ENCODE results near the gene PPP3CA.

The PPP3CA gene

GRCh38 chr4:101089168-101089567 is 258.2 kb downstream of the PPP3CA start:
- Histone ChIP-seq H3K9me3 (ENCODE audit: low read depth, low read length) (no peaks in the 10 kb centered on the region), H3K9ac (ENCODE audit: insufficient read length) (no peak overlapping the region), H3K36me3 (ENCODE audit: insufficient read depth, low read length) (no peaks in the 10 kb centered on the region; the same call in 1 of the 2 replicates), H3K4me3 (no peak overlapping the region), H3K27ac (no peak overlapping the region)
- TF ChIP-seq POLR2AphosphoS5 (IDR thresholded peaks at IDR 0.05; ENCODE audit: borderline replicate concordance, low read depth, low read length) = no peak
- TF ChIP-seq FOXP2 (optimal IDR thresholded peaks at IDR 0.05; ENCODE audit: control extremely low read depth, extremely low read length, insufficient read depth) = no peak
- no peak for TF ChIP-seq EZH2 (IDR thresholded peaks at IDR 0.05)
- DNase-seq (ENCODE audit: low read depth, low spot score) = no peak

GRCh38 chr4:101086801-101087586 is 260.3 kb downstream of the PPP3CA start:
- DNase-seq (ENCODE audit: low read depth, low spot score) = no peak
- Histone ChIP-seq H3K4me3 (no peak overlapping the region), H3K9me3 (ENCODE audit: low read depth, low read length) (no peaks in the 10 kb centered on the region), H3K9ac (ENCODE audit: insufficient read length) (no peak overlapping the region), H3K36me3 (ENCODE audit: insufficient read depth, low read length) (no peaks in the 10 kb centered on the region), H3K27ac (no peak overlapping the region)
- TF ChIP-seq EZH2 (IDR thresholded peaks at IDR 0.05) (no peak), POLR2AphosphoS5 (IDR thresholded peaks at IDR 0.05; ENCODE audit: borderline replicate concordance, low read depth, low read length) (no peak), FOXP2 (optimal IDR thresholded peaks at IDR 0.05; ENCODE audit: control extremely low read depth, extremely low read length, insufficient read depth) (no peak)

DNA sequence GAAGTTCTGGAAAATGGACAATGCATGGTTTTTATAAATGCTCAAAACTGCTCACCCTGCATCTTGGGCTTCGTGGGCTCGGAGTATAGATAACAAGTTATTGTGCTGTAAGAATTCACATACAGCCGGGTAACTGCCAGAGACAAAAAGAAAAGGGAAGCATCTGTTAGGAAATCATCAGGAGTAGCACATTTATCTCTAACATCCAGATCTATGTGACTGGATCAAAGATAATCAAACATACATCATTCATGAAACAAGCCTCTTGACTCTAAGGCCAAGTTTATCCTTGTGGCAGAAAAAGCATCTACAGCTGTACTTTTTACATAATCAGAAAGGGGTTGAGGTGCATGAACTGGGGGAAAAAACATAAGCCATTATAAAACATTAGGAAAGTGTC is 264.2 kb downstream of the PPP3CA start:
- Histone ChIP-seq H3K36me3 (ENCODE audit: insufficient read depth, low read length) (no peaks in the 10 kb centered on the region), H3K27ac (no peak overlapping the region), H3K4me3 (no peak overlapping the region), H3K9me3 (ENCODE audit: low read depth, low read length) (no peaks in the 10 kb centered on the region), H3K9ac (ENCODE audit: insufficient read length) (no peak overlapping the region)
- TF ChIP-seq POLR2AphosphoS5 (IDR thresholded peaks at IDR 0.05; ENCODE audit: borderline replicate concordance, low read depth, low read length) (no peak), FOXP2 (optimal IDR thresholded peaks at IDR 0.05; ENCODE audit: control extremely low read depth, extremely low read length, insufficient read depth) (no peak), EZH2 (IDR thresholded peaks at IDR 0.05) (no peak)
- no peak for DNase-seq (ENCODE audit: low read depth, low spot score)

DNA sequence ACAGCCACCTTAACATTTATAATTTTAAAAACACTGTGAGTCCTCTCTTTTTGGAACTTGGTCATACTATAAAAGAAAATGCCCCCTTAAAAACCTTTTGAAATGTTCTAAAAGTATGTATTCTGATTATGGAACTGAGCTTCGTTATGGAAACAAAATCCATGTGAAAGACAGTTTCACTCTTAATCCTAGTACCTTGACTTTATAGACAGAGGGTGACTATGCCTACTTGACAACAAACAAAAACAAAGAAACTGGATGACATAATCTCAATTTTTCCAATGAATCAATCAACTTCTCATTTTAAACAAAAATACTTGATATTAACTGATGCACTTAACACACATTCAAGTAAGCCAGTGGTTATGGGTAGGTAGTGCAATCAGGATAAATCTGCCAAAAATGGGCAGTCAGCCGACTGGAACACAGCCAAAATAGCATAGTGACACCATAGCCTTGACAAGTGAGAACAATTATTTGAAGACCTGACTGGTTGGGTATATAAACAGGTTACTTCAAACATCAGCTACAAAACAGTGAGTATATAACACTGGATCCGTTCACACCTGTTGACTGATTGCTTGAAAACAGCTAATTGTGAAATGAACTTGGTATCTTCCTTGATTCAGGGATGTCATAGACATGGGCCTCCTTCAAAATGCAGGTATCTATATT is 265.5 kb downstream of the PPP3CA start:
- Histone ChIP-seq H3K27ac (no peak overlapping the region), H3K9ac (ENCODE audit: insufficient read length) (no peak overlapping the region), H3K4me3 (no peak overlapping the region), H3K36me3 (ENCODE audit: insufficient read depth, low read length) (no peaks in the 10 kb centered on the region), H3K9me3 (ENCODE audit: low read depth, low read length) (no peaks in the 10 kb centered on the region)
- DNase-seq (ENCODE audit: low read depth, low spot score) = no peak
- TF ChIP-seq EZH2 (IDR thresholded peaks at IDR 0.05) (no peak), FOXP2 (optimal IDR thresholded peaks at IDR 0.05; ENCODE audit: control extremely low read depth, extremely low read length, insufficient read depth) (no peak), POLR2AphosphoS5 (IDR thresholded peaks at IDR 0.05; ENCODE audit: borderline replicate concordance, low read depth, low read length) (no peak)

- no peak overlapping the region for H3K27ac ChIP-seq
- H3K9ac ChIP-seq (ENCODE audit: insufficient read length) = no peak overlapping the region
- H3K9me3 ChIP-seq (ENCODE audit: low read depth, low read length) = no peaks in the 10 kb centered on the region
- H3K36me3 ChIP-seq (ENCODE audit: insufficient read depth, low read length) = no peaks in the 10 kb centered on the region
- no peak overlapping the region for H3K4me3 ChIP-seq
- TF ChIP-seq FOXP2 (optimal IDR thresholded peaks at IDR 0.05; ENCODE audit: control extremely low read depth, extremely low read length, insufficient read depth) = no peak
- TF ChIP-seq POLR2AphosphoS5 (IDR thresholded peaks at IDR 0.05; ENCODE audit: borderline replicate concordance, low read depth, low read length) = no peak
- no peak for TF ChIP-seq EZH2 (IDR thresholded peaks at IDR 0.05)
- no peak for DNase-seq (ENCODE audit: low read depth, low spot score)
These were observed 266.2 kb downstream of the PPP3CA start for GRCh38 chr4:101081166-101081565.

GRCh38 chr4:101078950-101079349 is 268.4 kb downstream of the PPP3CA start:
- no peak overlapping the region for H3K9ac ChIP-seq (ENCODE audit: insufficient read length)
- DNase-seq (ENCODE audit: low read depth, low spot score) = no peak
- H3K9me3 ChIP-seq (ENCODE audit: low read depth, low read length) = no peaks in the 10 kb centered on the region
- no peak overlapping the region for H3K27ac ChIP-seq
- H3K4me3 ChIP-seq = no peak overlapping the region
- H3K36me3 ChIP-seq (ENCODE audit: insufficient read depth, low read length) = no peaks in the 10 kb centered on the region
- no peak for TF ChIP-seq POLR2AphosphoS5 (IDR thresholded peaks at IDR 0.05; ENCODE audit: borderline replicate concordance, low read depth, low read length)

DNA sequence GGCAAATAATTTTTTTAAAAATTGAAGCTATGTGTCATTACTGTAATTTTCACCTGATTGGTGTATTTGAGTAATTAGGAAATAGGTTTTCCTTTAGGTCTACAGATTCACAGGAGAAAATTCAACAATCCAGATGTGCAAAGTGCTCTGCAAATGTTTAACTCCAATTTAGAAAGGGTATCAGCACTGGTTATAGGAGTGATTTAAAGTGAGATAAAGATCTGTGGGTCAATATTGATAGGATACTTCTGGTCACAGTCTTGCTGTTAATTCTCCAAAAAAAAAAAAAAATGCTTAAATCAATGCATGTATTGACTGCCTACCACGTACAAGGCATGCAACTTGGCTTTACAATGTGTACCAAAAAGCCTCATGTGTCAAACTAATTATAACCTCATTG is 271.3 kb downstream of the PPP3CA start:
- Histone ChIP-seq H3K27ac (no peak overlapping the region), H3K4me3 (no peak overlapping the region), H3K9me3 (ENCODE audit: low read depth, low read length) (no peaks in the 10 kb centered on the region), H3K9ac (ENCODE audit: insufficient read length) (no peak overlapping the region), H3K36me3 (ENCODE audit: insufficient read depth, low read length) (no peaks in the 10 kb centered on the region)
- TF ChIP-seq FOXP2 (optimal IDR thresholded peaks at IDR 0.05; ENCODE audit: control extremely low read depth, extremely low read length, insufficient read depth) = no peak
- TF ChIP-seq EZH2 (IDR thresholded peaks at IDR 0.05) = no peak
- no peak for TF ChIP-seq POLR2AphosphoS5 (IDR thresholded peaks at IDR 0.05; ENCODE audit: borderline replicate concordance, low read depth, low read length)
- DNase-seq (ENCODE audit: low read depth, low spot score) = no peak

DNA sequence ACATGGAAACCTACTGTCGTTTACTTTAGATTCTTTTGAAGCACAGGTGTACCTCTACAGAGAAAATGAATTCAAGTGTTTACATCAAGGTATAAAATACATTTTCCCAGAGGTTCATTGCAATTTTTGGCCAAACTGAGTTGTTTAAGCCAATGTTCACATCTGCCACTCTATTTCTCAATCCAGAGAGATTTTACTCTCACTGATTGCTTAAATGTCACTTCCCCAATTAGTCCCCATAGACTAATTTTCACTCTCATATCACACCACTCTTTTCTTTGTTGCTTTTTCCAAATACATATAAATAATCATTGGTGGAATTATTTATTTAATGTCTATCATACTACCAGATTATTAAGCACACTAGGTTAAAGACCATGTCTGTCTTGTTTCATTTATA is 271.8 kb downstream of the PPP3CA start:
- Histone ChIP-seq H3K9ac (ENCODE audit: insufficient read length) (no peak overlapping the region), H3K27ac (no peak overlapping the region), H3K4me3 (no peak overlapping the region), H3K36me3 (ENCODE audit: insufficient read depth, low read length) (no peaks in the 10 kb centered on the region), H3K9me3 (ENCODE audit: low read depth, low read length) (no peaks in the 10 kb centered on the region)
- no peak for TF ChIP-seq FOXP2 (optimal IDR thresholded peaks at IDR 0.05; ENCODE audit: control extremely low read depth, extremely low read length, insufficient read depth)
- TF ChIP-seq POLR2AphosphoS5 (IDR thresholded peaks at IDR 0.05; ENCODE audit: borderline replicate concordance, low read depth, low read length) = no peak
- no peak for TF ChIP-seq EZH2 (IDR thresholded peaks at IDR 0.05)
- no peak for DNase-seq (ENCODE audit: low read depth, low spot score)

Measured in SK-N-MC (cell line).